ENCODE data around the gene FCGR3A.

DNA sequence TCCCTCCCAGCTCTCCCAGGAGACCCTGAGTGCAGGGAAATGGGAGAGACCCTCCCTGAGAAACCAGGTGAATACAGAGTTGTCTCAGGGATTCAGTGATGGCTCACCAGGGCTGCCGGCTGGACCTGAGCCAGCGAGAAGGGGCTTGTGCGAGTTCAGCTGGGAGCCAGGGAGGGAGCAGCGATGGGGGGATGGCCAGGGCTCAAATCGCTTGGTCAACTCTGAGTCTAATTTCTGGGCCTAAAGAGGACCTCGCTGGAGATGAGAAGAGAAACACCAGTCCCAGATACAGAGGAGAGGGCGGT lies 37.9 kb downstream of the FCGR3A start:
- TF ChIP-seq, protein P1, sequence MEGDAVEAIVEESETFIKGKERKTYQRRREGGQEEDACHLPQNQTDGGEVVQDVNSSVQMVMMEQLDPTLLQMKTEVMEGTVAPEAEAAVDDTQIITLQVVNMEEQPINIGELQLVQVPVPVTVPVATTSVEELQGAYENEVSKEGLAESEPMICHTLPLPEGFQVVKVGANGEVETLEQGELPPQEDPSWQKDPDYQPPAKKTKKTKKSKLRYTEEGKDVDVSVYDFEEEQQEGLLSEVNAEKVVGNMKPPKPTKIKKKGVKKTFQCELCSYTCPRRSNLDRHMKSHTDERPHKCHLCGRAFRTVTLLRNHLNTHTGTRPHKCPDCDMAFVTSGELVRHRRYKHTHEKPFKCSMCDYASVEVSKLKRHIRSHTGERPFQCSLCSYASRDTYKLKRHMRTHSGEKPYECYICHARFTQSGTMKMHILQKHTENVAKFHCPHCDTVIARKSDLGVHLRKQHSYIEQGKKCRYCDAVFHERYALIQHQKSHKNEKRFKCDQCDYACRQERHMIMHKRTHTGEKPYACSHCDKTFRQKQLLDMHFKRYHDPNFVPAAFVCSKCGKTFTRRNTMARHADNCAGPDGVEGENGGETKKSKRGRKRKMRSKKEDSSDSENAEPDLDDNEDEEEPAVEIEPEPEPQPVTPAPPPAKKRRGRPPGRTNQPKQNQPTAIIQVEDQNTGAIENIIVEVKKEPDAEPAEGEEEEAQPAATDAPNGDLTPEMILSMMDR (IDR thresholded peaks at IDR 0.05) = no peak
- TF ChIP-seq POLR2A (IDR thresholded peaks at IDR 0.05) = no peak
- TF ChIP-seq POLR2AphosphoS5 (IDR thresholded peaks at IDR 0.05) = no peak
- no peak for TF ChIP-seq EP300 (IDR thresholded peaks at IDR 0.05; ENCODE audit: low read depth)
